GM19193 (cell line): Measurements from ENCODE around the gene ABCC3.

ENCODE experiments used
- POLR2A ChIP-seq: IDR thresholded peaks from 4 replicates; pipeline ENCODE4 v1.6.1; 2011; ENCODE audit not compliant: insufficient read depth, insufficient read length; ENCODE audit errors: extremely low read depth

Gene ABCC3

DNA sequence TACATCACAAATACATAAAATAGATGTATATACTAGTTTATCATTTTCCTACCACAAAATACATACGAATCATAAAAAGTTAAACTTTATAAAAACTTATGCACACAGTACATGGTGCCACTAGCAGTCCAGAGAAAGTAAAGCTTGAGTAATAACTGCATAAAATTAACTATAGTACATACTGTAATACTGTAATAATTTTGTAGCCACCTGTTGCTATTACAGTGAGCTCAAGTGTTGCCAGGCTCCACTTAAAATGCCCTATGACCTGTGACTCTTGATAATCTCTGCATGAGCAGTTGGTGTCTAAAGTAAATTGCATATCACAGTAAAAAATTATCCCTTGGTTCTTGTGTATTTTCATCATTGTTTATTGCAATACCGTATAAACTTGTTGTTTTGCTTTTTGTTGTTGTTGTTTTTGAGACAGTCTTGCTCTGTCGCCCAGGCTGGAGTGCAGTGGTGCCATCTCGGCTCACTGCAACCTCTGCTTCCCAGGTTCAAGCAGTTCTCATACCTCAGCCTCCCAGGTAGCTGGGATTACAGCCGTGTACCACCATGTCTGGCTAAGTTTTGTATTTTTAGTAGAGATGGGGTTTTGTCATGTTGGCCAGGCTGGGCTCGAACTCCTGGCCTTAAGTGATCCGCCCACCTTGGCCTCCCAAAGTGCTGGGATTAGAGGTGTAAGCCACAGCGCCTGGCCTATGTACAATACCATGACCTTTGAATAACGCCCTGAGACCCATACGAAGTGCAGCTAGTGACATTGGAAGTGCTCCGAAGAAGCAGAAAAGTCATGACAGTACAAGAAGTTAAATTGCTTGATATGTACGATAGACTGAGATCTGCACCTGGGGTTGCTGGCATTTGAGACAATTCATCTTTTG is 91.3 kb downstream of the ABCC3 start:
- TF ChIP-seq POLR2A: no peak

DNA sequence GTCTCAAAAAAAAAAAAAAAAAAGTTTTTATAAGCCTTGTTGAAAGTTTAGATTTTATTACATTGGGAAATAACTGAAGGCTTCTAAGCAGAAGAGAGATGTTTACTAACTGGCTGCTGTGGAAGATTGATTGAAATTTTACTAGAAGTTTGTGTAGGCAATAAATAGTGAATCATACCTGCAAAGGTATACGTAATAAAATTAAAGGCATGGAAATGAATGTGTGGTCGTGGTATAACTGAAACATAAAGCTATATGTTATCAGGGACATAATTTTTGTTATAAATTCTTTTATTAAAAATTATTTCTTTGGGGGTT is 93.4 kb downstream of the ABCC3 start:
- TF ChIP-seq POLR2A: no peak

GRCh38 chr17:50728881-50729765 is 94.4 kb downstream of the ABCC3 start:
- no peak for TF ChIP-seq POLR2A

DNA sequence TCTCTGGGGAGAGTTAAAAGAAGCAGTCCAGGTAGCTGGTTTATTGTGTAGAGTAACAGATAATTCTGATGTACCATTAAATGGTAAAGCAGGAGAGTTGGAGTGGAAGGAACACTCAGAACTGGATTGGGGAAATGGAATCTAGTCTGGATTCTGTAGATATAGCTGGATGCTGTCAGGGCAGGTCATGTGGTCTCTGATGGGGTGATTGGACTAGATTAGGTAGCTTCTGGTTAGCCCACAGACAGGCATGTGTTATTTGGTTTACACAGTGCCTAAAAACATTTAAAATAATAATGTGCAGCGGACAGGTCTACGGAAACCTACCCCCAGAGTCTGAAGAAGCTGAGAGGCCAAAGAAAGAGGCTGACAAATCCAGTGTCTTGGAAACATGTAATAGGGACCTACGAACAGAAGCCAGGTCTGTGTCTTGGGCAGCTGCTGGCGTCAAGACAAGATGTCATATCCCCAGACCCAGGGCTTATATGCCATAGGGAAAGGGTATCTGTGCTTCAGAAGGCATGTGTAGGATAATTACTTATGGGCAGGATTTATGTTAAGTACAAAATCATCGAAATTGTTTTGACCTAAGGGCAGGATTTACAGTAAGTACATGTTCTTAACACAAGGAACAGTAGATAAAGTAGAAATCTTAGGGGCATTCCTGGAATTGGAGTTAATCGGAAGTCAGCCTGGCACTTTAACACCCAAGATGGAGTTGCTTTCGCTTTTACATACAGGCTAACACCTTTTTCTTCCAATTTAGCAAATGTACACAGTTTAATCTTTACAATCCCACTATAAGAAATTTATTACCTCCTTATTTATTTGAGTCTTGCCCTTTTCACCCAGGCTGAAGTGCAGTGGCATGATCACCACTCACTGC is 97.1 kb downstream of the ABCC3 start:
- no peak for TF ChIP-seq POLR2A

- TF ChIP-seq POLR2A: no peak
Measured at GRCh38 chr17:50735287-50735686, 100.6 kb downstream of the ABCC3 start.

- no peak for TF ChIP-seq POLR2A
Measured at GRCh38 chr17:50737118-50737698, 102.5 kb downstream of the ABCC3 start.

DNA sequence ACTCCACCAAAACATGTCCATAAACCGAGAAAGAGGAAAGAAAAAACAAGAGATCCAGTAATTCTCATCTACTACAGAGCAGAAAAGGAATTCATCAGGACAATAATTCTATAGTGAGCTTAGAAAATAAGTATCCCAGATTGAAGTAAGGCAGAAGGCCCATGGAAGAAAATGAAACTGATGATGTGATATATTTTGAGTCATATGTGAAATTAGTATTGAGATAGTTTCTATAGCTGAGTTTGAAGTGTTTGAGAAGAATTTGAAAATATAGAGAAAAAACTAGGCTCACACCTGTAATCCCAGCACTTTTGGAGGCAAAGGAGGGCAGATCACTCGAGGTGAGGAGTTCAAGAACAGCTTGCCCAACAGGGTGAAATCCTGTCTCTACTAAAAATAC is 104.4 kb downstream of the ABCC3 start:
- TF ChIP-seq POLR2A: no peak
